22Rv1 (cell line): Measurements from ENCODE around the gene MFGE8.

Source experiments
- ZFX ChIP-seq: fragments of 450-650 bp; IDR thresholded peaks from 2 replicates; pipeline ENCODE4 v1.6.1; 2017; ENCODE audit warnings: antibody characterized with exemption, borderline replicate concordance
- TF ChIP-seq, protein P1 (sequence below): fragments of 450-650 bp; IDR thresholded peaks from 2 replicates; pipeline ENCODE4 v1.5.1; 2017; ENCODE audit warnings: mild to moderate bottlenecking

DNA sequence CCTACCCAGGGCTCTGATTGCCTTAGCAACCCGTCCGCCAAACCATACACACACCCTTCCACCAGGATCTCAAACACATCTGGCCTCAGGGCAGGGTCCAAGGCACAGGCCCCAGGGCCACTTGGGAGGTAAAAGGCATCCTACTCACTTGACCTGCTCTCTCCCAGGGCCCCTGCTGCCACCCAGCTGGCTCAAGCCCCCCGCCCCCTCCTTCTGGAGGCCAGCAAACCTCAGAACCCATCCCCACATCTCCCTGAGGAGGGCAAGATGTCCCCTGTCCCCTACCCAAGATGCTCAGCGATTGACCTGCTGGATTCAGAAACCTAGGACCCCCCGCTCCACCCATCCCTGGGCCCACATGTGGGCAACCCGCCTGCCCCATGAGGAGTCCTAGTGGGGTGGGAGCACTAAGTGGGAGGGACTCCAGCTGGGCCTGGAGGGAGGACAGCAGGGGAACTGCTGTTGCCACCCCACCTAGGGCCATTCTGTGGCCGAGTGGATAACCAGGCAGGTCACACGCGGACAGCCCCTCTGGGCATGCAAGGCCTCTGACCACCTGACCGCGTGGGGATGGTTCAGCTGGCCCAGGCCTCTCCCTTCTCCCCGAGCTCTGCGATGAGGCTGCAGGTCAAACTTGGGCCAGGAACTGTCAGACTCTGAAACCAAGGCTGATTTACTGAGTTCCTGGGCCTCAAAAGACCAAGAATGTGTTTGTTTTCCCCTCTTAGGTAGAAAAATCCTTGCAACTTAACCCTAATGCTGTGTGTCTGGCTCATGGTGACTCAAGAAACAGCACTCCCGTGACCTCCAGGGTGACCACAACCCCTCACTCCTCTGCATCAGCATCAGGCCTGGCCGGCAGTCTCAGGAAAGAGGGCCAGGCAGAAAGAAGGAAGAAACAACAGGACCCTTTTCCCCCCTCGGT is 4.2 kb downstream of the MFGE8 start:
- TF ChIP-seq, protein P1, sequence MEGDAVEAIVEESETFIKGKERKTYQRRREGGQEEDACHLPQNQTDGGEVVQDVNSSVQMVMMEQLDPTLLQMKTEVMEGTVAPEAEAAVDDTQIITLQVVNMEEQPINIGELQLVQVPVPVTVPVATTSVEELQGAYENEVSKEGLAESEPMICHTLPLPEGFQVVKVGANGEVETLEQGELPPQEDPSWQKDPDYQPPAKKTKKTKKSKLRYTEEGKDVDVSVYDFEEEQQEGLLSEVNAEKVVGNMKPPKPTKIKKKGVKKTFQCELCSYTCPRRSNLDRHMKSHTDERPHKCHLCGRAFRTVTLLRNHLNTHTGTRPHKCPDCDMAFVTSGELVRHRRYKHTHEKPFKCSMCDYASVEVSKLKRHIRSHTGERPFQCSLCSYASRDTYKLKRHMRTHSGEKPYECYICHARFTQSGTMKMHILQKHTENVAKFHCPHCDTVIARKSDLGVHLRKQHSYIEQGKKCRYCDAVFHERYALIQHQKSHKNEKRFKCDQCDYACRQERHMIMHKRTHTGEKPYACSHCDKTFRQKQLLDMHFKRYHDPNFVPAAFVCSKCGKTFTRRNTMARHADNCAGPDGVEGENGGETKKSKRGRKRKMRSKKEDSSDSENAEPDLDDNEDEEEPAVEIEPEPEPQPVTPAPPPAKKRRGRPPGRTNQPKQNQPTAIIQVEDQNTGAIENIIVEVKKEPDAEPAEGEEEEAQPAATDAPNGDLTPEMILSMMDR, result no peak
- no peak for TF ChIP-seq ZFX
